Keratinocyte (primary cell): ENCODE measurements around the gene HSPB1. TPM values are rescaled to one million over a fixed set of nuclear protein-coding genes. Genes with fewer than 3 reads are reported as not detected.

ENCODE experiments used
- DNase-seq: peaks from one replicate; pipeline ENCODE4 v3.0.0-alpha.2; 2011; ENCODE audit warnings: low read depth, missing footprints, low spot score
- FAIRE-seq: peaks from 2 replicates; lab custom pipeline; 2011; peaks lifted over from hg19 to GRCh38; lab: Jason Lieb, UNC
- H2AFZ ChIP-seq: 2 replicates; pipeline ENCODE4 v1.6.0; 2012; ENCODE audit warnings: low read length, control low read depth, inconsistent platforms; ENCODE audit not compliant: control insufficient read depth
- H3K27ac ChIP-seq: 2 replicates; pipeline ENCODE4 v1.5.1; 2011; ENCODE audit warnings: low read length; ENCODE audit not compliant: control insufficient read depth, insufficient read depth
- H3K27me3 ChIP-seq: 3 replicates; pipeline ENCODE4 v1.6.0; 2011; ENCODE audit warnings: low read length; ENCODE audit not compliant: control insufficient read depth, insufficient read depth; ENCODE audit errors: extremely low read depth
- H3K36me3 ChIP-seq, 2 experiments: 2 replicates in 1 of 2; 3 replicates in 1 of 2; pipeline ENCODE4 v1.5.1; 2011; ENCODE audit warnings: low read length in 2 of 2, mild to moderate bottlenecking in 1 of 2; ENCODE audit not compliant: control insufficient read depth in 2 of 2, insufficient read depth in 2 of 2; ENCODE audit errors: extremely low read depth in 1 of 2
- H3K4me1 ChIP-seq: 3 replicates; pipeline ENCODE4 v1.5.1; 2011; ENCODE audit warnings: low read length; ENCODE audit not compliant: control insufficient read depth, insufficient read depth; ENCODE audit errors: extremely low read depth
- H3K4me2 ChIP-seq: 3 replicates; pipeline ENCODE4 v1.6.0; 2011; ENCODE audit warnings: low read depth, low read length; ENCODE audit not compliant: control insufficient read depth, insufficient read depth; ENCODE audit errors: extremely low read depth
- H3K4me3 ChIP-seq, 3 experiments: fragments of 200-600 bp in 1 of 3; sonication (generic) in 1 of 3; 2 replicates in 2 of 3; 3 replicates in 1 of 3; pipeline ENCODE4 v1.5.1; 2011 to 2016; ENCODE audit warnings: low read length in 3 of 3, mild to moderate bottlenecking in 3 of 3, control low read depth in 2 of 3, inconsistent platforms in 1 of 3, low read depth in 1 of 3, mixed read lengths in 1 of 3, mixed run types in 1 of 3, moderate library complexity in 1 of 3; ENCODE audit not compliant: control insufficient read depth in 2 of 3, insufficient read depth in 2 of 3; ENCODE audit errors: extremely low read depth in 1 of 3
- H3K79me2 ChIP-seq: 2 replicates; pipeline ENCODE4 v1.6.0; 2012; ENCODE audit warnings: low read length; ENCODE audit not compliant: control insufficient read depth, insufficient read depth
- H3K9ac ChIP-seq: 3 replicates; pipeline ENCODE4 v1.6.0; 2011; ENCODE audit warnings: low read length; ENCODE audit not compliant: control insufficient read depth, insufficient read depth; ENCODE audit errors: extremely low read depth
- H3K9me1 ChIP-seq: 3 replicates; pipeline ENCODE4 v1.6.0; 2011; ENCODE audit warnings: low read length; ENCODE audit not compliant: control insufficient read depth, insufficient read depth; ENCODE audit errors: extremely low read depth
- H3K9me3 ChIP-seq: 2 replicates; pipeline ENCODE4 v1.5.1; 2012; ENCODE audit warnings: low read depth, low read length; ENCODE audit not compliant: control insufficient read depth
- H4K20me1 ChIP-seq: 3 replicates; pipeline ENCODE4 v1.6.0; 2011; ENCODE audit warnings: low read length; ENCODE audit not compliant: control insufficient read depth, insufficient read depth; ENCODE audit errors: extremely low read depth
- CTCF ChIP-seq, 3 experiments: IDR thresholded peaks in 1 of 3; conservative IDR thresholded peaks in 1 of 3; optimal IDR thresholded peaks in 1 of 3; 2 replicates in 2 of 3; 3 replicates in 1 of 3; pipeline versions ENCODE3 to v1.5.1; 2011; ENCODE audit warnings: low read length in 3 of 3, mild to moderate bottlenecking in 3 of 3, moderate library complexity in 2 of 3, control low read depth in 1 of 3, inconsistent platforms in 1 of 3; ENCODE audit not compliant: insufficient read depth in 2 of 3; ENCODE audit errors: extremely low read depth in 1 of 3
- EZH2 ChIP-seq: IDR thresholded peaks from one replicate; pipeline ENCODE4 v1.6.1; 2012; ENCODE audit warnings: inconsistent platforms, mild to moderate bottlenecking, low read length, moderate library complexity
- dilution Hi-C: fragments of 300-500 bp; cut with MboI; formaldehyde crosslinking; loops from one replicate; pipeline ENCODE4 v1.7.0; 2020; ENCODE audit warnings: low sequenced_read_pairs; ENCODE audit not compliant: extremely low pct_ligation_motif_present
- polyA plus RNA-seq, 5 experiments: library from polyadenylated mRNA; depleted of rRNA in 3 of 5; stranded (reverse) in 3 of 5; stranded (forward) in 1 of 5; unstranded in 1 of 5; fragments of >200 nt; gene quantifications; 1 replicate in 1 of 5; 2 replicates in 3 of 5; 3 replicates in 1 of 5; pipeline versions ENCODE4 v1.2.1 to v1.2.3, GENCODE V29; 2011 to 2012; ENCODE audit warnings: missing spikeins in 2 of 5, low read depth in 1 of 5, low replicate concordance in 1 of 5

The HSPB1 gene
- polyA plus RNA-seq, 1 donor (not counting 4 experiments of a cell fraction or from before 2014, with no cell fraction given), result 460 TPM

DNA sequence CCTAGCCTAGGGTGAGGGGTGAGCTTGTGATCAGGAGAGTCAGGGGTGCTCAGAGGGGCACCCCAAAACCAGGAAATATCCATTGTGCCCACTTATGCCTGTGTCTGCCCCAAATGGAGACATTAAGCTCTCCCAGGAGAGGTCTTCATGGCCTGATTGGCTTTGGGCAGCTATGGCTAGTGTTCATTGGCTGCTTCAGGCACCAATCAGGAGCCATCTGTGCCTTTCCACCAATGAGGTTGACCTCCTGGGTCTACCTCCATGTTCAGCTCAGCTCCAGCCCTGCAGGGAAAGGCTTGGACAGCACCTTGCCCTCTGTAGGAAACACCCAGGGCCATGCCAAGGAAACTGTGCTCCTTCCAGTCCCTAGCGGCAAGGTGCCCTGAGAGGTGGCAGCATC is 23.9 kb upstream of the HSPB1 start:
- Histone ChIP-seq H2AFZ (no peak overlapping the region), H3K4me3 (no peak overlapping the region), H3K4me1 (peaks cover 2% of the 10 kb centered on the region), H4K20me1 (no peaks in the 10 kb centered on the region), H3K4me2 (no peak overlapping the region), H3K27me3 (peaks cover 35% of the 10 kb centered on the region), H3K36me3 (no peaks in the 10 kb centered on the region), H3K27ac (no peak overlapping the region), H3K9ac (no peak overlapping the region), H3K79me2 (no peaks in the 10 kb centered on the region), H3K9me3 (no peaks in the 10 kb centered on the region), H3K9me1 (no peaks in the 10 kb centered on the region)
- dilution Hi-C loops, result no loop called here
- DNase-seq, result no peak
- TF ChIP-seq EZH2 (no peak), CTCF (optimal IDR thresholded peaks at IDR 0.05 in 1 of 3, IDR thresholded peaks at IDR 0.05 in 1 of 3, conservative IDR thresholded peaks at IDR 0.05 in 1 of 3; ENCODE audit: extremely low read depth in 1 of 3, insufficient read depth in 2 of 3, low read length in 3 of 3) (no peak)
- FAIRE-seq, result no peak

DNA sequence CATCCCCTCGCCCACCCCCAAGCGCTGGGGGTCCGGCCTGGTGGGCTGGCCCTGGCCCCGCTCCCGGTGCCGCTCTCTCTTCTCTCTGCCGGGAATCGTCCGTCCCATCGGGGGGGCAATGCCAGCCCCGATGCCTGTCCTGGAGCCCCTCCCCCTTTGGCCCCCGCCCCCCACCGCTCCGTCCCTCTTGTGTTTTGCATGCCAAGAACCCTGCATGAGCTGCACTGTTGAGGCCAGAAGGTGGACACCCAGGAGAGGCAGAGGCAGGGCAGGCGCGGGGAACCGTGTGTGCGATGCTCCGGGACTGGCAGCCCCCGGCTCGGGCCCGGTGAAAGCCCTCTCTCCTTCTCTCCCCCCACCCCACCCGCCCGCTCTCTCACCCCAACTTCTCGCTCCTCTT is 22.1 kb upstream of the HSPB1 start:
- Histone ChIP-seq H3K4me1 (peaks cover 2% of the 10 kb centered on the region), H2AFZ (no peak overlapping the region), H3K27me3 (peaks cover 38% of the 10 kb centered on the region), H4K20me1 (peaks cover 2% of the 10 kb centered on the region), H3K4me3 (no peak overlapping the region), H3K9me3 (no peaks in the 10 kb centered on the region), H3K4me2 (no peak overlapping the region), H3K9me1 (no peaks in the 10 kb centered on the region), H3K79me2 (no peaks in the 10 kb centered on the region), H3K27ac (no peak overlapping the region), H3K36me3 (no peaks in the 10 kb centered on the region), H3K9ac (no peak overlapping the region)
- dilution Hi-C loops, result loop anchor here (10.0 kb wide), 1 partner anchor 76 kb away; the partner anchor contains the start of gene SRRM3
- DNase-seq (no peak), FAIRE-seq (no peak)
- no peak for TF ChIP-seq CTCF (optimal IDR thresholded peaks at IDR 0.05 in 1 of 3, IDR thresholded peaks at IDR 0.05 in 1 of 3, conservative IDR thresholded peaks at IDR 0.05 in 1 of 3; ENCODE audit: extremely low read depth in 1 of 3, insufficient read depth in 2 of 3, low read length in 3 of 3)
- no peak for TF ChIP-seq EZH2
